Endothelial cell of umbilical vein (primary cell): ENCODE data around the gene DMXL1. TPM values are rescaled to one million over a fixed set of nuclear protein-coding genes. Genes with fewer than 3 reads are reported as not detected.

ENCODE experiments used
- BruUV-seq: library from RNA; stranded (reverse); fragments of 400-500 nt; replicated peaks from 2 replicates; lab custom pipeline; 2021; lab: Mats Ljungman, UMichigan
- CTCF ChIA-PET: fragments of 300-600, 350-600 bp; sonication (Branson Sonifier 250); formaldehyde crosslinking; loops from one replicate; lab custom pipeline; 2021; ENCODE audit warnings: antibody characterized with exemption, inconsistent platforms; lab: Charles Lee
- POLR2A ChIA-PET: fragments of 300-600, 350-600 bp; sonication (Branson Sonifier 250); formaldehyde crosslinking; loops from one replicate; lab custom pipeline; 2021; ENCODE audit warnings: antibody characterized with exemption, inconsistent platforms; lab: Charles Lee
- DNase-seq: peaks from one replicate; pipeline ENCODE4 v3.0.0-alpha.2; 2011; ENCODE audit warnings: low read depth, low spot score
- FAIRE-seq: peaks from 2 replicates; lab custom pipeline; 2011; peaks lifted over from hg19 to GRCh38; lab: Jason Lieb, UNC
- H2AFZ ChIP-seq: 2 replicates; pipeline ENCODE4 v1.6.0; 2012; ENCODE audit warnings: low read depth, low read length, control low read depth, inconsistent platforms
- H3K27ac ChIP-seq: 2 replicates; pipeline ENCODE4 v1.5.1; 2011; ENCODE audit warnings: low read depth, mild to moderate bottlenecking, control low read depth, low read length, moderate library complexity; ENCODE audit not compliant: insufficient read depth
- H3K27me3 ChIP-seq, 2 experiments: 2 replicates each; pipeline versions ENCODE4 v1.6.0 to v1.6.1; 2011; ENCODE audit warnings: low read length in 2 of 2, mixed read lengths in 1 of 2; ENCODE audit not compliant: control insufficient read depth in 2 of 2, insufficient read depth in 2 of 2
- H3K36me3 ChIP-seq, 2 experiments: 2 replicates in 1 of 2; 3 replicates in 1 of 2; pipeline ENCODE4 v1.5.1; 2011; ENCODE audit warnings: low read length in 2 of 2, mild to moderate bottlenecking in 1 of 2, moderate library complexity in 1 of 2; ENCODE audit not compliant: control insufficient read depth in 2 of 2, insufficient read depth in 2 of 2; ENCODE audit errors: extremely low read depth in 1 of 2
- H3K4me1 ChIP-seq: 3 replicates; pipeline ENCODE4 v1.5.1; 2011; ENCODE audit warnings: mild to moderate bottlenecking, low read length; ENCODE audit not compliant: control insufficient read depth, insufficient read depth; ENCODE audit errors: extremely low read depth
- H3K4me2 ChIP-seq: 2 replicates; pipeline ENCODE4 v1.6.1; 2011; ENCODE audit warnings: low read length, control low read depth, mixed read lengths; ENCODE audit not compliant: insufficient read depth
- H3K4me3 ChIP-seq, 3 experiments: fragments of 200-600 bp in 1 of 3; sonication (generic), shearing (Covaris generic) in 1 of 3; replicated peaks in 1 of 3; 2 replicates each; pipeline ENCODE4 v1.5.1; 2011 to 2016; ENCODE audit warnings: control low read depth in 3 of 3, low read length in 3 of 3, mild to moderate bottlenecking in 2 of 3, inconsistent platforms in 1 of 3, low read depth in 1 of 3, moderate library complexity in 1 of 3; ENCODE audit not compliant: insufficient read depth in 1 of 3
- H3K79me2 ChIP-seq: 2 replicates; pipeline ENCODE4 v1.6.0; 2012; ENCODE audit warnings: low read length, inconsistent platforms; ENCODE audit not compliant: control insufficient read depth, insufficient read depth
- H3K9ac ChIP-seq: replicated peaks from 2 replicates; pipeline ENCODE3; 2011; ENCODE audit warnings: low read length, control low read depth; ENCODE audit not compliant: insufficient read depth; ENCODE audit errors: extremely low read depth
- H3K9me1 ChIP-seq: replicated peaks from 3 replicates; pipeline ENCODE4 v1.6.0; 2011; ENCODE audit warnings: mild to moderate bottlenecking, low read length; ENCODE audit not compliant: control insufficient read depth, insufficient read depth; ENCODE audit errors: extremely low read depth
- H3K9me3 ChIP-seq: replicated peaks from 2 replicates; pipeline ENCODE4 v1.5.1; 2012; ENCODE audit warnings: low read length, inconsistent platforms; ENCODE audit not compliant: control insufficient read depth, insufficient read depth
- H4K20me1 ChIP-seq: replicated peaks from 2 replicates; pipeline ENCODE3; 2011; ENCODE audit warnings: mild to moderate bottlenecking, low read length; ENCODE audit not compliant: control insufficient read depth, insufficient read depth; ENCODE audit errors: extremely low read depth
- GATA2 ChIP-seq: IDR thresholded peaks from 2 replicates; pipeline ENCODE4 v1.7.0; 2011; ENCODE audit warnings: low read depth, mild to moderate bottlenecking, moderate library complexity, mixed read lengths, low read length; ENCODE audit not compliant: insufficient read length, insufficient read depth
- JUN ChIP-seq: IDR thresholded peaks from 2 replicates; pipeline ENCODE4 v1.6.1; 2011; ENCODE audit warnings: borderline replicate concordance, low read depth; ENCODE audit not compliant: insufficient read length, insufficient read depth
- MYC ChIP-seq: IDR thresholded peaks from one replicate; pipeline ENCODE4 v1.6.1; 2011; ENCODE audit warnings: mild to moderate bottlenecking, low read depth, low read length
- POLR2A ChIP-seq: IDR thresholded peaks from 2 replicates; pipeline ENCODE4 v1.6.1; 2012; ENCODE audit warnings: low read depth, mild to moderate bottlenecking, control low read depth, low read length
- POLR2AphosphoS5 ChIP-seq: IDR thresholded peaks from 2 replicates; pipeline ENCODE4 v1.6.1; 2012; ENCODE audit warnings: low read depth, mild to moderate bottlenecking, control low read depth, low read length, moderate library complexity; ENCODE audit not compliant: insufficient read depth
- dilution Hi-C: fragments of 300-500 bp; cut with MboI; formaldehyde crosslinking; loops from one replicate; pipeline ENCODE4 v1.15.0; 2019; ENCODE audit warnings: low sequenced_read_pairs; ENCODE audit not compliant: extremely low pct_ligation_motif_present
- intact Hi-C: fragments of 100-400 bp; cut with micrococcal nuclease; formaldehyde crosslinking; loops from one replicate; pipeline ENCODE4 v1.10.0; 2022
- polyA plus RNA-seq, 4 experiments: library from polyadenylated mRNA; depleted of rRNA in 3 of 4; stranded (reverse) in 3 of 4; unstranded in 1 of 4; fragments of >200 nt; gene quantifications; 2 replicates each; pipeline versions ENCODE4 v1.2.1 to v1.2.3, GENCODE V29; 2011 to 2012; ENCODE audit warnings: missing spikeins in 1 of 4
- total RNA-seq: library from RNA; stranded (reverse); gene quantifications from 2 replicates; pipeline ENCODE4 v1.2.3, GENCODE V29; 2021
- TF ChIP-seq, protein P1 (sequence below): IDR thresholded peaks from 2 replicates; pipeline ENCODE4 v1.6.1; 2011; ENCODE audit not compliant: insufficient read depth, insufficient read length
- TF ChIP-seq, protein P2 (sequence below), 2 donors: IDR thresholded peaks; 1 replicate in 1 of 2; 2 replicates in 1 of 2; pipeline ENCODE4 v1.5.1; 2011; ENCODE audit warnings: low read length in 2 of 2, mild to moderate bottlenecking in 2 of 2, moderate library complexity in 2 of 2, control low read depth in 1 of 2, inconsistent platforms in 1 of 2, low read depth in 1 of 2; ENCODE audit not compliant: insufficient read depth in 1 of 2; ENCODE audit errors: extremely low read depth in 1 of 2

Gene DMXL1
- total and polyA plus RNA-seq, 2 donors (not counting 3 experiments of a cell fraction or from before 2014, with no cell fraction given): 5.4 to 24.7 TPM

DNA sequence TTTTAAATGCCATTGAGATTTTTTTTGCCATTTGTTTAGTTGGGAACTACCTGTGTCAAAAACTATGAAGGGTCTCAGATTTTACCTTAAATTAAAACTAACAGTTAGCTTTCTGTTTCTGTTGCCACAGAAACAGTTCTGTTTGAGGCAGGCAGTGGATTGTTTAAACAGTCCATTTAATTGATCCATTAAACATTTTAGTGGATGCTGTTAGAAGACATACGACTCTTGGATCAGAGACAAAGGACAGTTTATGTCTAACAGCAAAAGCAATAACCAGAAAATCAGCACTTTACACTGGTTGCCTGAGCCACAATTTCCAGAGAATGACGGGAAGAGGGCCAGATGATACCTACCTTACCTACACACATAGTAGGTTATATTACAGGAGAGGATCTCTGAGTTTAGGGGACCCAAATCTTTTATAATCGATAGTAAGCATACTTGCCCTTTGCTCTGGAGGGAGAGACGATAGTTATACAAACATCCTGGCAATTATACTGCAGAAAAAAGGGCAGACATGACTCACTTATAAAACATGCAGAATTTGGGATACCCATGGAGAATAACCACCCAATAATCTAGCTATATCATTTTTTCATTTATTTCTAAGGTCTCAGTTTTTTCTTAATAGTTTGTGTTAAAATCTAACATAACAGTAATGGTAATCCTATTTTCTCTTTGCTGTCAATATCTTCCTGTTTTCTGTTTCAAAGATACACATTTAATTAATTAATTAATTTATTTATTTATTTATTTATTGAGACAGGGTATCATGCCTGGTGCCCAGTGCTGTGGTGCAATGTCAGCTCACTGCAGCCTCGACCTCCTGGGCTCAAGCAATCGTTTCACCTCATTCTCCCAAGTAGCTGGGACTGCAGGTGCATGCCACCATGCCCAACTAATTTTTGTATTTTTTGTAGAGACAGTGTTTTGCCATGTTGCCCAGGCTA lies 148.2 kb downstream of the DMXL1 start:
- ChIA-PET POLR2A (no interaction called here), CTCF (interaction anchor here (1.1 kb wide), 1 partner anchor 20 kb away, joined by 3 read pairs; no protein-coding TSS in a partner anchor)
- dilution Hi-C loops: no loop called here
- Histone ChIP-seq H3K4me2 (peak overlapping the region; percentile 8), H3K4me1 (peaks cover 5% of the 10 kb centered on the region), H3K27me3 (no peaks in the 10 kb centered on the region), H3K4me3 (no peak overlapping the region), H3K9me1 (no peaks in the 10 kb centered on the region), H4K20me1 (no peaks in the 10 kb centered on the region), H3K9me3 (no peaks in the 10 kb centered on the region), H3K36me3 (no peaks in the 10 kb centered on the region), H3K9ac (no peak overlapping the region), H2AFZ (no peak overlapping the region), H3K27ac (no peak overlapping the region), H3K79me2 (no peaks in the 10 kb centered on the region)
- intact Hi-C loops: no loop called here
- no TSS peak for BruUV-seq
- no peak for FAIRE-seq
- TF ChIP-seq, protein P1, sequence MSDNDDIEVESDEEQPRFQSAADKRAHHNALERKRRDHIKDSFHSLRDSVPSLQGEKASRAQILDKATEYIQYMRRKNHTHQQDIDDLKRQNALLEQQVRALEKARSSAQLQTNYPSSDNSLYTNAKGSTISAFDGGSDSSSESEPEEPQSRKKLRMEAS: no peak
- TF ChIP-seq GATA2: no peak
- no peak for DNase-seq

DNA sequence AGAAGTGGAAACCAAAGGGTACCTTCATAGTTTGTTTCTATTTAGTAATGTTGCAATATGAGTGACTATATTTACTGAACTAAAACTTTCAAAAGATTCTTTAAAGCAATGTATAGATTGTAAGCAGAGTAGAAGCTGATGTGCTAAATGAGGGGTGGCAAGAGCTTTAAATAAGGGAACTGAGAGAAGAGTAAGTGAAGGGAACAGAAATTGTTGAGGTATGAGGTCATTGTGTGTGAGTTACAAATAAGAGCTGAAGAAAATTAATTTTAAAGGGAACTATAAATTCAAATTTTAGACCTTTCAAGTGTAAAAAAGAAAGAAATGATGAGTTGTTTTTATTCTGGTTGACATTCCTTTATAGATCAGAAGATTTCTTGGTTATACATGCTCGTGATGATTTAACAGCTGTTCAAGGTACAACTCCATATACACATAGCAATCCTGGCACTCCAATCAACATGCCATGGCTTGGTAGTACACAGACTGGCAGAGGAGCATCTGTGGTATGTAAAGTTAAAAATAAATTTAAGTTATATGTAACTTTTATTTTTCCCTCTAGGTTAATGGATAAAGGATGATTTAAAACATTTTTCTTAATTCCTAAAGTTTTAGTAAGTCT lies 149.8 kb downstream of the DMXL1 start:
- intact Hi-C loops: no loop called here
- DNase-seq: no peak
- BruUV-seq: no TSS peak

More for the DNA sequence above, 149.8 kb downstream of the DMXL1 start:
- Histone ChIP-seq H3K36me3 (no peaks in the 10 kb centered on the region), H3K9ac (no peak overlapping the region), H3K9me1 (no peaks in the 10 kb centered on the region), H3K27me3 (no peaks in the 10 kb centered on the region), H3K4me2 (no peak overlapping the region), H2AFZ (no peak overlapping the region), H3K27ac (no peak overlapping the region), H3K9me3 (no peaks in the 10 kb centered on the region), H3K4me3 (no peak overlapping the region), H4K20me1 (no peaks in the 10 kb centered on the region), H3K79me2 (no peaks in the 10 kb centered on the region), H3K4me1 (peaks cover 5% of the 10 kb centered on the region)
- TF ChIP-seq, protein P2, sequence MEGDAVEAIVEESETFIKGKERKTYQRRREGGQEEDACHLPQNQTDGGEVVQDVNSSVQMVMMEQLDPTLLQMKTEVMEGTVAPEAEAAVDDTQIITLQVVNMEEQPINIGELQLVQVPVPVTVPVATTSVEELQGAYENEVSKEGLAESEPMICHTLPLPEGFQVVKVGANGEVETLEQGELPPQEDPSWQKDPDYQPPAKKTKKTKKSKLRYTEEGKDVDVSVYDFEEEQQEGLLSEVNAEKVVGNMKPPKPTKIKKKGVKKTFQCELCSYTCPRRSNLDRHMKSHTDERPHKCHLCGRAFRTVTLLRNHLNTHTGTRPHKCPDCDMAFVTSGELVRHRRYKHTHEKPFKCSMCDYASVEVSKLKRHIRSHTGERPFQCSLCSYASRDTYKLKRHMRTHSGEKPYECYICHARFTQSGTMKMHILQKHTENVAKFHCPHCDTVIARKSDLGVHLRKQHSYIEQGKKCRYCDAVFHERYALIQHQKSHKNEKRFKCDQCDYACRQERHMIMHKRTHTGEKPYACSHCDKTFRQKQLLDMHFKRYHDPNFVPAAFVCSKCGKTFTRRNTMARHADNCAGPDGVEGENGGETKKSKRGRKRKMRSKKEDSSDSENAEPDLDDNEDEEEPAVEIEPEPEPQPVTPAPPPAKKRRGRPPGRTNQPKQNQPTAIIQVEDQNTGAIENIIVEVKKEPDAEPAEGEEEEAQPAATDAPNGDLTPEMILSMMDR (IDR thresholded peaks at IDR 0.05; ENCODE audit: extremely low read depth in 1 of 2, insufficient read depth in 1 of 2, low read depth in 1 of 2, low read length in 2 of 2): no peak
- no peak for TF ChIP-seq GATA2
- no peak for TF ChIP-seq JUN
- TF ChIP-seq MYC: no peak
- TF ChIP-seq POLR2AphosphoS5: no peak
- TF ChIP-seq POLR2A: no peak
- CTCF ChIA-PET: no interaction called here
- no peak for FAIRE-seq
- POLR2A ChIA-PET: no interaction called here
- dilution Hi-C loops: no loop called here
